Fibroblast of lung (primary cell): Measurements from ENCODE around the gene STMP1. TPM values are rescaled to one million over a fixed set of nuclear protein-coding genes. Genes with fewer than 3 reads are reported as not detected.

ENCODE experiments used
- DNase-seq, 2 donors: peaks; one replicate each; pipeline versions ENCODE4 v3.0.0 to v3.0.0-alpha.2; 2010; ENCODE audit warnings: low read depth in 2 of 2
- H2AFZ ChIP-seq: 2 replicates; pipeline ENCODE4 v1.5.1; 2012; ENCODE audit warnings: low read length, control low read depth, inconsistent platforms
- H3K27ac ChIP-seq: 2 replicates; pipeline ENCODE4 v1.5.1; 2011; ENCODE audit warnings: low read length, control low read depth; ENCODE audit not compliant: insufficient read depth
- H3K27me3 ChIP-seq: 2 replicates; pipeline ENCODE4 v1.5.1; 2011; ENCODE audit warnings: mild to moderate bottlenecking, low read length; ENCODE audit not compliant: control insufficient read depth, insufficient read depth
- H3K36me3 ChIP-seq: 2 replicates; pipeline ENCODE4 v1.5.1; 2011; ENCODE audit warnings: low read length; ENCODE audit not compliant: control insufficient read depth, insufficient read depth
- H3K4me1 ChIP-seq: 2 replicates; pipeline ENCODE4 v1.5.1; 2011; ENCODE audit warnings: low read length; ENCODE audit not compliant: control insufficient read depth, insufficient read depth; ENCODE audit errors: extremely low read depth
- H3K4me2 ChIP-seq: 2 replicates; pipeline ENCODE4 v1.5.1; 2011; ENCODE audit warnings: low read length, control low read depth; ENCODE audit not compliant: insufficient read depth; ENCODE audit errors: extremely low read depth
- H3K4me3 ChIP-seq, 4 experiments: fragments of 200-600 bp in 1 of 4; sonication (generic) in 1 of 4; replicated peaks in 1 of 4; 2 replicates each; pipeline ENCODE4 v1.5.1; 2011 to 2016; ENCODE audit warnings: low read length in 4 of 4, low read depth in 3 of 4, mild to moderate bottlenecking in 3 of 4, control low read depth in 2 of 4, inconsistent platforms in 1 of 4, mixed read lengths in 1 of 4; ENCODE audit not compliant: insufficient read depth in 1 of 4; ENCODE audit errors: control extremely low read depth in 1 of 4
- H3K79me2 ChIP-seq: 2 replicates; pipeline ENCODE4 v1.5.1; 2012; ENCODE audit warnings: mild to moderate bottlenecking, low read length, inconsistent platforms; ENCODE audit not compliant: control insufficient read depth, insufficient read depth
- H3K9ac ChIP-seq: 2 replicates; pipeline ENCODE4 v1.5.1; 2011; ENCODE audit warnings: mild to moderate bottlenecking, low read length, control low read depth; ENCODE audit not compliant: insufficient read depth
- H3K9me3 ChIP-seq: 2 replicates; pipeline ENCODE4 v1.5.1; 2012; ENCODE audit warnings: low read depth, low read length; ENCODE audit not compliant: control insufficient read depth, insufficient read depth
- H4K20me1 ChIP-seq: 2 replicates; pipeline ENCODE4 v1.5.1; 2011; ENCODE audit warnings: low read length; ENCODE audit not compliant: control insufficient read depth, insufficient read depth; ENCODE audit errors: extremely low read depth
- CTCF ChIP-seq, 2 donors: IDR thresholded peaks in 1 of 2; conservative IDR thresholded peaks in 1 of 2; 1 replicate in 1 of 2; 2 replicates in 1 of 2; pipeline ENCODE4 v1.5.1; 2011 to 2012; ENCODE audit warnings: low read length in 2 of 2, control low read depth in 1 of 2, inconsistent platforms in 1 of 2, low read depth in 1 of 2, mild to moderate bottlenecking in 1 of 2
- EZH2 ChIP-seq: IDR thresholded peaks from 2 replicates; pipeline ENCODE4 v1.5.1; 2012; ENCODE audit warnings: low read length, control low read depth, mild to moderate bottlenecking; ENCODE audit errors: missing control alignments
- polyA plus RNA-seq, 2 donors: library from polyadenylated mRNA; depleted of rRNA in 1 of 2; stranded (reverse) in 1 of 2; unstranded in 1 of 2; fragments of >200 nt; gene quantifications; 2 replicates each; pipeline ENCODE4 v1.2.1, GENCODE V29; 2011 to 2012; ENCODE audit warnings: missing spikeins in 1 of 2
- total RNA-seq: library from RNA; depleted of rRNA; stranded (reverse); fragments of >200 nt; gene quantifications from 2 replicates; pipeline ENCODE4 v1.2.1, GENCODE V29; 2014

STMP1 gene
- total and polyA plus RNA-seq, 2 donors (not counting 1 experiment from before 2014, with no cell fraction given), result 16.7 to 50.6 TPM

GRCh38 chr7:135673360-135673706 is 11.0 kb downstream of the STMP1 start:
- peak; percentile 58 to 93 for DNase-seq
- TF ChIP-seq EZH2 (no peak), CTCF (conservative IDR thresholded peaks at IDR 0.05 in 1 of 2, IDR thresholded peaks at IDR 0.05 in 1 of 2; ENCODE audit: low read depth in 1 of 2, low read length in 2 of 2) (no peak)
- peaks cover 11% of the 10 kb centered on the region for H3K4me1 ChIP-seq
- no peak overlapping the region for H3K4me3 ChIP-seq
- no peaks in the 10 kb centered on the region for H3K27me3 ChIP-seq
- H3K4me2 ChIP-seq, result no peak overlapping the region
- H3K27ac ChIP-seq, result peak overlapping the region; percentile 17
- no peaks in the 10 kb centered on the region for H4K20me1 ChIP-seq
- no peak overlapping the region for H3K9ac ChIP-seq
- H3K79me2 ChIP-seq, result peaks cover 40% of the 10 kb centered on the region
- H3K9me3 ChIP-seq, result no peaks in the 10 kb centered on the region
- H3K36me3 ChIP-seq, result peaks cover 1% of the 10 kb centered on the region
- no peak overlapping the region for H2AFZ ChIP-seq

- H2AFZ ChIP-seq, result no peak overlapping the region
- H3K9me3 ChIP-seq, result no peaks in the 10 kb centered on the region
- peak; percentile 53 to 94 for DNase-seq
- H3K27me3 ChIP-seq, result no peaks in the 10 kb centered on the region
- TF ChIP-seq CTCF (conservative IDR thresholded peaks at IDR 0.05 in 1 of 2, IDR thresholded peaks at IDR 0.05 in 1 of 2; ENCODE audit: low read depth in 1 of 2, low read length in 2 of 2) (no peak), EZH2 (no peak)
- no peak overlapping the region for H3K27ac ChIP-seq
- peaks cover 12% of the 10 kb centered on the region for H3K4me1 ChIP-seq
- no peak overlapping the region for H3K4me2 ChIP-seq
- no peak overlapping the region for H3K9ac ChIP-seq
- peaks cover 6% of the 10 kb centered on the region for H3K36me3 ChIP-seq
- H4K20me1 ChIP-seq, result no peaks in the 10 kb centered on the region
- H3K4me3 ChIP-seq, result no peak overlapping the region
- peaks cover 12% of the 10 kb centered on the region for H3K79me2 ChIP-seq
Observed at GRCh38 chr7:135678612-135679575, 16.6 kb downstream of the STMP1 start.

GRCh38 chr7:135681762-135682161 is 19.4 kb downstream of the STMP1 start:
- no peak overlapping the region for H3K4me2 ChIP-seq
- no peak for DNase-seq
- H3K4me3 ChIP-seq, result no peak overlapping the region
- no peak overlapping the region for H2AFZ ChIP-seq
- no peak overlapping the region for H3K9ac ChIP-seq
- peaks cover 10% of the 10 kb centered on the region for H3K36me3 ChIP-seq
- peaks cover 19% of the 10 kb centered on the region for H3K4me1 ChIP-seq
- no peaks in the 10 kb centered on the region for H4K20me1 ChIP-seq
- no peak overlapping the region for H3K27ac ChIP-seq
- peaks cover 8% of the 10 kb centered on the region for H3K79me2 ChIP-seq
- TF ChIP-seq EZH2 (no peak), CTCF (conservative IDR thresholded peaks at IDR 0.05 in 1 of 2, IDR thresholded peaks at IDR 0.05 in 1 of 2; ENCODE audit: low read depth in 1 of 2, low read length in 2 of 2) (no peak)
- H3K9me3 ChIP-seq, result no peaks in the 10 kb centered on the region
- H3K27me3 ChIP-seq, result no peaks in the 10 kb centered on the region
